HG02840 (cell line): ENCODE data around the gene C4B.
"Not testable (repeated sequence)": the region's sequence is repeated elsewhere in the genome, so short reads cannot be mapped to it uniquely, and the experiment has no call there.

ENCODE experiments used
- ATAC-seq: cut with Tn5 transposase; IDR thresholded peaks from one replicate; pipeline ENCODE4 v1.9.1; 2021; ENCODE audit warnings: mild to moderate bottlenecking, moderate library complexity, moderate number of reproducible peaks; ENCODE audit not compliant: unreplicated experiment, low FRiP score

C4B gene

DNA sequence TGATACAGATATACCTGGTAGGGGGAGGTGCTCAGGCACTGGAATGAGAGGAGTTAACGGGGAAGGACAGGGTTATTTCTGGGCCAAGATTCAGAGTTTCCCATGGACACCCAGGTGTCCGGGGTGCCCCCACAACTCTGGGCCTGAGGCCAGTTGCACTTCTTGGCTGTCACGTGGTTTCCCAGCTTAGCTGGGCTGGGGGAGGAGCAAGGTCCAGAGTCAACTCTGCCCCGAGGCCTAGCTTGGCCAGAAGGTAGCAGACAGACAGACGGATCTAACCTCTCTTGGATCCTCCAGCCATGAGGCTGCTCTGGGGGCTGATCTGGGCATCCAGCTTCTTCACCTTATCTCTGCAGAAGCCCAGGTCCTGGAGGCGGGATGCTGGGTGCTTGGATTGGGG, at the start of gene C4B:
Gene C4B, plus strand, starts transcription at position 249 of the 400 bp plus-strand sequence. Its CDS starts 51 bp downstream, at position 300.
- not testable (repeated sequence) for ATAC-seq

DNA sequence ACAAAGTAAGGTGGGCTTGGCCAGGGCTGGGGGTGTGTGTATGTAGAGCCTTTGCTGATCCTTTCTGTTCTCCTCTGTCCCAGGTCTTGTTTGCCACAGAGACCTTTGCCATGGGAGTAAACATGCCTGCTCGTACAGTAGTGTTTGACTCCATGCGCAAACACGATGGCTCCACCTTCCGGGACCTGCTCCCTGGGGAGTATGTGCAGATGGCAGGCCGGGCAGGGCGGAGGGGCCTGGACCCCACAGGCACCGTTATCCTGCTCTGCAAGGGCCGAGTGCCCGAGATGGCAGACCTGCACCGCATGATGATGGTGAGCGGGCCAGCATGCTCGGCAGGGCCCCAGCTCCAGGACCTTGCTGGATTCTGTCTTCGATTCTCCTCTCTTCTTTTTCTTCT, 48.9 kb upstream of the C4B start:
- ATAC-seq, result no peak

DNA sequence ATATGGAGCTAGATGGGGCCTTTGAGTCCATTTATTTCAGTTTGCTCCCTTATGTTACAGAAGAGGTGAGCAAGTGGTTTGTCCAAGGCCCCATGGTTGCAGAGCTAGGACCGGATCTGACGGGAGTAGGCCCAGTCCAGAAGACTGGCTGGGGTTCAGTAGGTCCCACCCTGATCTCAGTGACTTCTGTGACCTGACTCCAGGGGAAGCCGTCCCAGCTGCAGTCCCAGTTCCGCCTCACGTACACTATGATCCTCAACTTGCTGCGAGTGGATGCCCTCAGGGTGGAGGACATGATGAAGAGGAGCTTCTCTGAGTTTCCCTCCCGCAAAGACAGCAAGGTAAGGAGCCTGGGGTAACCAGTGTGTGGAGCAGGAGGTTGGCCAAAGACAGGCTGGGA, 48.1 kb upstream of the C4B start:
- no peak for ATAC-seq

GRCh38 chr6:31966997-31967925, 47.3 kb upstream of the C4B start:
- ATAC-seq, result no peak

DNA sequence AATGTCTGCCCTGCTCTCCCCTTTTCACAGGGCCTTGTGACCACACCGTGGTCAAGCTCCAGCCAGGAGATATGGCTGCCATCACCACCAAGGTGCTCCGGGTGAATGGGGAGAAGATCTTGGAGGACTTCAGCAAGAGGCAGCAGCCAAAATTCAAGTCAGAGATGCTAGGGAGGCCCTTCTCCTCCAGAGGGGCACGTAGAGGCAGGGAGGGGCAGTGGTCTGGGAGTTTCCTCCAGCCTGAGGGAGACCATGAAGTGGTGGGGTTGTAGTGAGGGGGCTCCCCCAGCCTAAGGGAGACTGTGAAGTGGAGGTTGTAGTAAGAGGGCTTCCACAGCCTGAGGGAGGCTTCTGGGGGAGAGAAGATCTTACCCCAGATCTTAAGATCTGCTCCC, 46.7 kb upstream of the C4B start:
- ATAC-seq, result no peak

- ATAC-seq, result no peak
Measured at GRCh38 chr6:31968326-31968725, 46.3 kb upstream of the C4B start.

- ATAC-seq, result no peak
Measured at GRCh38 chr6:31968791-31969711, 45.5 kb upstream of the C4B start.

DNA sequence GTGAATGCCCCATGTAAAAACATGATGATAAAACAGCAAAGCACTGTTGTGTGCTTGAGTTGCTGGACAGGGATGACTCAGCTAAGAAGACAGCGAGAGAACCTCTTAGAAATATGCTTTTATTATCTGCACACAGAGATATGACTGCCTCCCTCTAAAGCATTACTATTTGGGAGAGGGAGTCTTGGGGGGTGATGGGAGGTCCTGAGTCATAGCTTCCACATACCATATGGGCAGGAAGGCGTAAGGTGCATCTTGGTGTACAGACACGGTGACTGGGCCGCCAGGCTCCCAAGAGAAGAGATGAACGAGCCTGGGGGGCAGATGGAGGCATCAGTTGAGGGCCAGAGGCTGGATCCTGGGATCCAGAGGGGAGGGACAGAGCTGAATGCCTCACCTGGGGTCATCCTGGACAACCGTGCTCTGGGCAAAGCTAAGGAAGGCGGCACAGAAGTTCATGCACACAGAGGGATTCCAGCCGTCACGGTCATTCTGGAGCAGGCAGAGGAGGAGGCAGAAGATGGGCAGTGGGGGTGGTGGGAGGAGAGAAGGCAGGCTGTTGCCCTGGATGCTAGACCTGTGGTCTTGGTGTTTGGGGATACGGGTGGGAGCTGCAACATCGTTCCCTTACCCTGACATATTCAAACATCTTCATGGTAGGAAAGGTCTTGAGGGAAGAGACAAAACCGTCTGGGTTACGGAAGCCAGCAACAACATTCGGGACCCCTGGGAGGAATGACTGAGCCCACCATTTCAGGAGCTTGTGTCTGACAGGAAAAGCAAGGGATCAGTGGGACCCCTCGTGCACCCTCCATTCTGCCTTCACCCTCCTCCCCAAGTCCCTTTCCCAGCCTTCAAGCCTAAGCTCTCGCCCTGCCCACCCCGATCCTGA, 44.6 kb upstream of the C4B start:
- ATAC-seq, result no peak

- no peak for ATAC-seq
Measured at GRCh38 chr6:31970604-31971271, 43.9 kb upstream of the C4B start.

- no peak for ATAC-seq
Measured at GRCh38 chr6:31971279-31971992, 43.2 kb upstream of the C4B start.

- ATAC-seq, result peak; percentile 91
Measured at GRCh38 chr6:31971993-31972708, 42.4 kb upstream of the C4B start, which contains the start of gene DXO. DXO (minus strand) TSS chr6:31972138; CDS start chr6:31971675, 463 bp downstream.

DNA sequence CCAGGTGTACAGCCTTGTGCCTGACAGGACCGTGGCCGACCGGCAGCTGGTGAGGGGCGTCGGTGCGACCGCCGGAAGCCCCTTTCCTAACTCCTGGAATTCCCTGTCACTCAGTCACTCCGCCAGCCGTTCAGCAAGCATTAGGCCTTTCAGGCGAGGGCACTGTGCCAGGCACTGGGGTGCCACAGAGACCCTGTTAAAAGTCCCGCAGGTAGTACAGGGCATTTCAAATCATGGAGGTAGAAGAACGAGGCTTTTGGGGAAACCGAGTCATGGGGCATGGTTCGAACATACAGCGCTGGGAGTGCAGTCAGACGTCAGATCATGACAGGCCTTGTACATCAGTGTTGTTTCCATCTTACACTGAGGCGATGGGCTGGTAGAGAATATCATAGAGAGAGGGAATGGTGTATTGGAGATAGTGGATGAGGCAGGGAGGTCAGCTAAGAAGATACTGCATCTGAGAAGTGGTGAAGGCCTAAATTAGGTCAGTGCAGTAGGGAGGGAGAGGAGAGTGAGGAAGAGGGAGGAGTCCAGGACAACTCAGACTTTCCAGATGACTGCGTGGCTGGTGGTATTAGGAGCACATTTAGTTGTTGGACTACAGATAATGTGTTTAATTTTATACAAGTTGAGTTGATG, 41.8 kb upstream of the C4B start:
- no peak for ATAC-seq

DNA sequence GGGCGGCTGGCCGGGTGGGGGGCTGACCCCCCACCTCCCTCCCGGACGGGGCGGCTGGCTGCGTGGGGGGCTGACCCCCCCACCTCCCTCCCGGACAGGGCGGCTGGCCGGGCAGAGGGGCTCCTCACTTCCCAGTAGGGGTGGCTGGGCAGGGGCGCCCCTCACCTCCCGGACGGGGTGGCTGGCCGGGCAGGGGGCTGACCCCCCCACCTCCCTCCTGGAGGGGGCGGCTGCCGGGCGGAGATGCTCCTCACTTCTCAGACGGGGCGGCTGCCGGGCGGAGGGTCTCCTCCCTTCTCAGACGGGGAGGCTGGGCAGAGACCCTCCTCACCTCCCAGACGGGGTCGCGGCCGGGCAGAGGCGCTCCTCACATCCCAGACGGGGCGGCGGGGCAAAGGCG, 38.5 kb upstream of the C4B start:
- ATAC-seq, result not testable (repeated sequence)

DNA sequence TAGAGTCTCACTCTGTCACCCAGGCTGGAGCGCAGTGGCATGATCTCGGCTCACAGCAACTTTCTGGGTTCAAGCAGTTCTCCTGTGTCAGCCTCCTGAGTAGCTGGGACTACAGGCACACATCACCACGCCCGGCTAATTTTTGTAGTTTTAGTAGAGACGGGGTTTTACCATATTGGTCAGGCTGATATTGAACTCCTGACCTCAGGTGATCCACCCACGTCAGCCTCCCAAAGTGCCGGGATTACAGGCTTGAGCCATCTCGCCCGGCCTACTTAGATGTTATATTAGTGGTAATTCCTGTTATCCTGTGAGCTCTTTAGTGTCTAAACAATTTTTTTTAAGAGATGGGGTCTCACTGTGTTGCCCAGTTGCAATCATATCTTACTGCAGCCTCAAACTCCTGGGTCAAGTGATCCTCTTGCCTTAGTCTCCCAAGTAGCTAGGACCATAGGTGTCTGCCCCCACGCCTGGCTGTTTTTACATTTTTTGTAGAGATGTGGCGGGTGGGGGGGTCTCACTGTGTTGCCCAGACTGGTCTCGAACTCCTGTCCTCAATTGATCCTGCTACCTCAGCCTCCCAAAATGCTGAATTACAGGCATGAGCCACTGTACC, 36.7 kb upstream of the C4B start:
- ATAC-seq, result no peak

GRCh38 chr6:31978831-31979230, 35.8 kb upstream of the C4B start:
- ATAC-seq, result no peak

GRCh38 chr6:31979238-31979898, 35.2 kb upstream of the C4B start:
- no peak for ATAC-seq
